Pons (tissue), 1 donor: ENCODE measurements around the gene BRSK1.

Experiments used
- DNase-seq: peaks from one replicate; pipeline ENCODE4 v3.0.0-alpha.2; 2016; ENCODE audit warnings: low spot score

The BRSK1 gene

GRCh38 chr19:55253842-55254624 is 29.8 kb upstream of the BRSK1 start:
- DNase-seq: peak; percentile 40

GRCh38 chr19:55254625-55254977 is 29.2 kb upstream of the BRSK1 start:
- no peak for DNase-seq

- DNase-seq: no peak
Observed at GRCh38 chr19:55255618-55256423, 28.0 kb upstream of the BRSK1 start.

GRCh38 chr19:55256562-55257460 is 27.0 kb upstream of the BRSK1 start:
- DNase-seq: no peak

GRCh38 chr19:55257461-55258420 is 26.1 kb upstream of the BRSK1 start:
- DNase-seq: no peak

- no peak for DNase-seq
Observed at GRCh38 chr19:55258476-55258827, 25.3 kb upstream of the BRSK1 start.

- peak; percentile 99 for DNase-seq
Observed at GRCh38 chr19:55258828-55259539, 24.8 kb upstream of the BRSK1 start, which contains the start of gene PPP6R1. Gene PPP6R1 (minus strand): TSS chr19:55259017. CDS start chr19:55247103, 11,914 bp downstream.

GRCh38 chr19:55259540-55260210 is 24.1 kb upstream of the BRSK1 start:
- DNase-seq: no peak

GRCh38 chr19:55261671-55262126 is 22.1 kb upstream of the BRSK1 start:
- no peak for DNase-seq

- no peak for DNase-seq
Observed at GRCh38 chr19:55262359-55262758, 21.4 kb upstream of the BRSK1 start.

- DNase-seq: no peak
Observed at GRCh38 chr19:55264531-55264930, 19.3 kb upstream of the BRSK1 start.

GRCh38 chr19:55265173-55265572 is 18.6 kb upstream of the BRSK1 start:
- DNase-seq: no peak

- no peak for DNase-seq
Observed at GRCh38 chr19:55265723-55266386, 17.9 kb upstream of the BRSK1 start.

- no peak for DNase-seq
Observed at GRCh38 chr19:55266404-55266803, 17.4 kb upstream of the BRSK1 start.

- no peak for DNase-seq
Observed at GRCh38 chr19:55266840-55267239, 17.0 kb upstream of the BRSK1 start.

- no peak for DNase-seq
Observed at GRCh38 chr19:55269299-55269698, 14.5 kb upstream of the BRSK1 start.

GRCh38 chr19:55270172-55270942 is 13.4 kb upstream of the BRSK1 start:
- DNase-seq: no peak

- no peak for DNase-seq
Observed at GRCh38 chr19:55272142-55272541, 11.7 kb upstream of the BRSK1 start.
